MM.1S (cell line): ENCODE data around the gene PAM16.

Experiments
- EZH2 ChIP-seq: fragments of 300-600 bp; sonication (generic); optimal IDR thresholded peaks from 2 replicates; pipeline ENCODE3; 2017; ENCODE audit warnings: low read depth, mild to moderate bottlenecking, antibody characterized with exemption, low read length, mixed read lengths
- TF ChIP-seq, protein P1 (sequence below): fragments of 300-600 bp; sonication (generic); IDR thresholded peaks from 2 replicates; pipeline ENCODE4 v1.5.1; 2016; ENCODE audit warnings: antibody characterized with exemption, low read length, mixed read lengths

DNA sequence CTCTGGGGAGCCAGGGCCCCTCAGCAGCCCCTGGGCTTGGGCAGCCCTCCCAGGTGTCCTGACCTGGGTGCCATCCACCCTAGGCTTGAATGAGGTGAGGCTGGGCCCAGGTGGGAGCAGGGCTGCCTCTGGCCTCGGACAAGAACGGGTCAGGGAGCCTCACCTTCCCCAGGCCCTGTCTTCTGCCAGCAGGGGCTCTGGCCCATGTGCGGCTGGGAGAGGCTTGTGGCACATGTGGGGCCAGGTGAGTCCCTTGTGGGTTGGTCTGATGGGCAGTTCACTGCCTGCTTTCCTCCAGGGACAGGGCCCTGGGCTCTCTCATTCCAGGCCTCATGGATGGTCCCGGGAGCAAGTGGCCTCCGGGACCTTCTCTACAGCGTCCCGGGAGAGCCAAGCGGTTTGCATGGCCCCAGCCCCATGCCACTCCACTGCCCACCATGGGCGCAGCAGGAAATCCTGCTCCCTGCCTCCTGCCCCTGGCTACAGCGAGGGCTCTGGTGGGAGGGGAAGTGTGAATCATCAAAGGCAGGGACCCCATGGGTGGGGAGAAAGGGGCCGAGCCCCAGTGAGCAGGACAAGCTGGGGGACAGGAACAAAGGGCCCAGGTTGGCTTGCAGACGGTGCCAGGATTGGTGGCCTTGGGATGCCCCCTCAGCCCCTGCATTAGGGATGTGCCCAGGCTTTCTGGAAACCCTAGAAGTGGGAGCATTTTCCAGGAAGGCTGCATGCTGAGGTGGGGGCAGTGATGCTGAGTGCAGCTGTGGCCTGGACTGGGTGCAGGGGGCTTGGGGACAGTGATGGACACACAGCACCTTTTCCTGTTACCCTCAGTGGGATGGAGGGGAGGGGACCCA lies 32.7 kb upstream of the PAM16 start:
- TF ChIP-seq EZH2, result no peak
- TF ChIP-seq, protein P1, sequence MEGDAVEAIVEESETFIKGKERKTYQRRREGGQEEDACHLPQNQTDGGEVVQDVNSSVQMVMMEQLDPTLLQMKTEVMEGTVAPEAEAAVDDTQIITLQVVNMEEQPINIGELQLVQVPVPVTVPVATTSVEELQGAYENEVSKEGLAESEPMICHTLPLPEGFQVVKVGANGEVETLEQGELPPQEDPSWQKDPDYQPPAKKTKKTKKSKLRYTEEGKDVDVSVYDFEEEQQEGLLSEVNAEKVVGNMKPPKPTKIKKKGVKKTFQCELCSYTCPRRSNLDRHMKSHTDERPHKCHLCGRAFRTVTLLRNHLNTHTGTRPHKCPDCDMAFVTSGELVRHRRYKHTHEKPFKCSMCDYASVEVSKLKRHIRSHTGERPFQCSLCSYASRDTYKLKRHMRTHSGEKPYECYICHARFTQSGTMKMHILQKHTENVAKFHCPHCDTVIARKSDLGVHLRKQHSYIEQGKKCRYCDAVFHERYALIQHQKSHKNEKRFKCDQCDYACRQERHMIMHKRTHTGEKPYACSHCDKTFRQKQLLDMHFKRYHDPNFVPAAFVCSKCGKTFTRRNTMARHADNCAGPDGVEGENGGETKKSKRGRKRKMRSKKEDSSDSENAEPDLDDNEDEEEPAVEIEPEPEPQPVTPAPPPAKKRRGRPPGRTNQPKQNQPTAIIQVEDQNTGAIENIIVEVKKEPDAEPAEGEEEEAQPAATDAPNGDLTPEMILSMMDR, result no peak
